ENCODE data around the gene MAPK11. TPM values are rescaled to one million over a fixed set of nuclear protein-coding genes. Genes with fewer than 3 reads are reported as not detected.

MAPK11 gene
- total RNA-seq, 4 donors from 2014 or later, result 12.1 to 38.9 (median 20.4) TPM

DNA sequence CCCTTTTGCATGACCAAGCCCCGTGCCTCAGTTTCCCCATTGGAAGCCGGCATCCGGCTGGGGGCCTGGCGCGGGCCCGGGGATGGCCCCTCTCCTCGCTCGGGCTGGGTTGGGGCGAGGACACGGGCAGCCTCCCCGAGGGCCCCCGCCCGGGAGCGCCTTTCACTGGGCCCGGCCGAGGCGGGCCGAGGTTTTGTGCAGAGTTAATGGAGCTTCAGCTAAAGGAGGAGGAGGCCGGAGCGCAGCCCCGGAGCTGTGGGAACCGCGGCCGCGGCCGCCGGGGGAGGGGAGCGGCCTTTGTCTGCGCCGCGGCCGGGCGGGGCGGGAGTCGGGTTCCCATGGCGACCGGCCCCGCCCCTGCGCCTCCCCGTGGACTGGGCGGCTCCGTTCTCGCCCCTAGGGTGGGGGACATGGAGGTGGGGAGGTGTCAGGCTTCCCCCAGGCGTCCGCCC lies 1.4 kb upstream of the MAPK11 start:
- DNase-seq (ENCODE audit: low spot score) (no peak), ATAC-seq (ENCODE audit: low FRiP score) (no peak)
- TF ChIP-seq, protein P1, sequence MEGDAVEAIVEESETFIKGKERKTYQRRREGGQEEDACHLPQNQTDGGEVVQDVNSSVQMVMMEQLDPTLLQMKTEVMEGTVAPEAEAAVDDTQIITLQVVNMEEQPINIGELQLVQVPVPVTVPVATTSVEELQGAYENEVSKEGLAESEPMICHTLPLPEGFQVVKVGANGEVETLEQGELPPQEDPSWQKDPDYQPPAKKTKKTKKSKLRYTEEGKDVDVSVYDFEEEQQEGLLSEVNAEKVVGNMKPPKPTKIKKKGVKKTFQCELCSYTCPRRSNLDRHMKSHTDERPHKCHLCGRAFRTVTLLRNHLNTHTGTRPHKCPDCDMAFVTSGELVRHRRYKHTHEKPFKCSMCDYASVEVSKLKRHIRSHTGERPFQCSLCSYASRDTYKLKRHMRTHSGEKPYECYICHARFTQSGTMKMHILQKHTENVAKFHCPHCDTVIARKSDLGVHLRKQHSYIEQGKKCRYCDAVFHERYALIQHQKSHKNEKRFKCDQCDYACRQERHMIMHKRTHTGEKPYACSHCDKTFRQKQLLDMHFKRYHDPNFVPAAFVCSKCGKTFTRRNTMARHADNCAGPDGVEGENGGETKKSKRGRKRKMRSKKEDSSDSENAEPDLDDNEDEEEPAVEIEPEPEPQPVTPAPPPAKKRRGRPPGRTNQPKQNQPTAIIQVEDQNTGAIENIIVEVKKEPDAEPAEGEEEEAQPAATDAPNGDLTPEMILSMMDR (IDR thresholded peaks at IDR 0.05), result no peak

DNA sequence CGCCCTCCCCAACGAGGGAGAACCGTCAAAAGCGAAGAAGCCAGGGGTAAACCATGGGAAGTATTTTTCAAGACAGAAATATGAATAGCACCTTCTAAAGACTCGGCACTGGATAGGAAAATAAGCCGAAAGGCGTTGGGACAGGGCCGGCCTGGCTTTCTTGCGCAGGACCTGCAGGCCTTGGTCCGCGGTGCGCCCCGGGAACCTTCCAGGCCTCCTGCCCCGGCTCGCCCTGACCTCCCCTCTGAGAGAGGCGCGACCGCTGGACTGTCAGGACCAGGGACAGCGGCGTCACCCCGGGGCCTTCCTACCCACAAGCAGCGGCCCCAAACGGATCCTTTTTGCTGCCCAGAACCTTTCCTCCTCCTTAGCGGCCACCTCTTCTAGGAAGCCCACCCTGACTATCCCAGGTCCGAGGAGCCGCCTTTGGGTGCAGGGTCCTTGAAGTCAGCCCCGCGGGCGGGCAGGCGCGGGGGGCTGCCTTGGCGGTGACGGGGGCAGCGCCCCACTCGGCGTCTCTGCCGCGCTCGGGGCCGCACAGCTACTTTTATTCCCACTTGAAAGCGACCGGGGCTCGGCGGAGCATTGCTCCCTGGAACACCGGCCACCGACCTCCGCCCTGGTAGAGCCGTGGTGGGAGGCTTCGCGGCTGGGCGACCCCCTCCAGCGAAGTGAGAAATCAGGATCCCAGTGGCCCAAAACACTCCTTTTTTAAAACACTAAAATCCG lies 650 bp upstream of the MAPK11 start:
- TF ChIP-seq, protein P1 (IDR thresholded peaks at IDR 0.05), result no peak
- ATAC-seq (ENCODE audit: low FRiP score), result peak; percentile 48
- DNase-seq (ENCODE audit: low spot score), result peak; percentile 50

DNA sequence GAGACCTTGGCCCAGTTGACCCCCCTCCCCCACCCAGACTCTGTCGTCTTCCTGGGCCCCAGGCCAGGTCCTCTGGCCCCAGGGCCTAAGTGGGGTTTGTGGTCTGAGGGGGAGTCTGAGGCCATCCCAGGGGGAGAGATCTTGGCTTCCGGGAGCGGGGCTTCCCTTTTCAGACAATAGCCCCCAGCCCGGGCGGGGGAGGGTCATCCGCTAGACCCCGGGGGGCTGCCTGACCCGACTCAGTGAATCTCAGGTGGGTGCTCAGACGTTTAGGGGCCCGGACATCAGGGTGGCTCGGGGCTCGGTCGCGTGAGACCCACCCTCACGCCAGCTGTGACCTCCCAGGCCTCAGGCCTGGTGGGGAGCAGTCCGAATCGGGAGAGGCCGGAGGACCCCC lies 609 bp downstream of the MAPK11 start:
- DNase-seq (ENCODE audit: low spot score) (no peak), ATAC-seq (ENCODE audit: low FRiP score) (no peak)
- TF ChIP-seq, protein P1 (IDR thresholded peaks at IDR 0.05), result no peak

DNA sequence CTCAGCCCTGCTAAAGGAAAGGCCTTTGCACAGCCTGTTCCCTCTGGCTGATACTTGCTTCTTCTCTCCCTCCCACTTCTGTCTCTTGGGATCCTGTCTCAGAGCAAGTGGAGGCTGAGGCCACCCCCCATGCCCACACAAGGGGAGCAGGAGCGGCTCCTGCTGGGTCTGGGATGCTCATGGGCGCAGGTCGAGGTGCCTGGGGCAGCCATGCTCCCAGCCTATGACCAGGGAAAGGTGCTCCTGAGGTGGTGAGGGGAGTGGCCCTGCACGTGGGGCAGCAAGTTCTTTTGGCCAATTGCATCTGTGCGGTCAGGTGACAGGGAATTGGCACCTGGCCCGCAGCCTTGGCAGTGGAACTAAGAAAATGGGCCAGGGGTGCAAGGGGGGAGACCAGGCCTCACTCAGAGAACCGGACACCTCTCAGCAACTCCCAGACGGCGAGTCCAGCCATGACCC lies 1.5 kb downstream of the MAPK11 start:
- no peak for ATAC-seq (ENCODE audit: low FRiP score)
- TF ChIP-seq, protein P1 (IDR thresholded peaks at IDR 0.05), result no peak
- no peak for DNase-seq (ENCODE audit: low spot score)

DNA sequence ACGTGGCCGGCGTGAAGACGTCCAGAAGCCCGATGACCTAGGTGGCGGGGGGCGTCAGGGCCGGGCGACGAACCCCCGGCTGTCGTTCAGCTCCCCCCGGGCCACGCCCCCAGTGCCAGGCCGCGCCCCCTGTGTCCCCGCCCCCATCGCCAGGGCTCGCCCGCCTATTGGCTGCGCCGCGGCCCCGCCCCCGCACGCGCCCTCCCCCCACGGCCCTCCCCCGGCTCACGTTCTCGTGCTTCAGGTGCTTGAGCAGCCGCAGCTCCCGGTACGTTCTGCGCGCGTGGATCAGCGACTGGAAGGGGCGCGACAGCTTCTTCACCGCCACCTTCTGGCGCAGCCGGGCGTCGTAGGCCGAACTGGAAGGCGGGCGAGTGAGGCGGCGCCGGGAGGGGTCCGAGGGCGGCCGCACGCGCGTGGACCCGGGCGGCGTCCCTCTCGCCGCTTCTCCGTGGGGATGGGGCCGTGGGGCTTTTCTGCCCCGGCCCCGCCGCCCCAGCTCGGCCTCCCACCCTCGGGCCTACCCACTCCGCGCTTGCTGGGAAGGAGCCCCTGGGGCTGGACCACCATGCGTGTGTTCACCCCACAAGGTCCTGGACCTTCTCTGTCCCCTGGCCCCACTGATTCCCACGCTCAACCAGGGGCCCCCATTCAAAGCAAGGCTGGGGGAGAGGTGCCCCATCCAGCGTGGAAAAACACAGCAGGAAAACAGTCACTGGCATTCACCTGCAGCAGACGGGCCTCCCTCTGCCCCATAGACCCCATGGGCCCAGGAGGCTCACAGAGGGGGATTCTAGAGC lies 2.4 kb downstream of the MAPK11 start:
- TF ChIP-seq, protein P1 (IDR thresholded peaks at IDR 0.05), result no peak
- no peak for DNase-seq (ENCODE audit: low spot score)
- ATAC-seq (ENCODE audit: low FRiP score), result no peak

DNA sequence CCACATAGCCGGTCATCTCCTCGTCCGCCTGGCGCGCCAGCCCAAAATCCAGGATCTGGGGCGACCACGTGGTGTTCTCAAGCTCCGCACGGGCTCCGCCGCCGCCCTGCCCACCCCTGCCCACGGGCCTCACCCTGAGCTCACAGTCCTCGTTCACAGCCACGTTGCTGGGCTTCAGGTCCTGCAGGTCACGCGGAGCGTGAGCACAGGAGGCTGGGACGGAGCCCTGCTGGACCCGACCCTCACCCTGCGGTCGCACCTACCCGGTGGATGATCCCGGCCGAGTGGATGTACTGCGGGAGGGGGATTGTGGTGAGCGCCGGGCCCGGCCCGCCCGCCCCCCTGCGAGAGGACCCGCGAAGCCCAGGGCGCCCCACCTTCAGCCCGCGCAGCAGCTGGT lies 3.2 kb downstream of the MAPK11 start:
- ATAC-seq (ENCODE audit: low FRiP score) (no peak), DNase-seq (ENCODE audit: low spot score) (no peak)
- TF ChIP-seq, protein P1 (IDR thresholded peaks at IDR 0.05), result no peak
